Neuronal stem cell (in vitro differentiated cells): ENCODE results near the gene BCR.

Source experiments
- DNase-seq: peaks from one replicate; pipeline ENCODE4 v3.0.0-alpha.2; 2013; ENCODE audit warnings: low spot score
- H2AFZ ChIP-seq: one replicate; pipeline ENCODE4 v1.6.1; 2013; ENCODE audit warnings: mild to moderate bottlenecking, low read length, inconsistent platforms
- H2AK5ac ChIP-seq: 2 replicates; pipeline ENCODE4 v1.6.1; 2013; ENCODE audit warnings: low read depth, mild to moderate bottlenecking, inconsistent platforms, low read length, moderate library complexity, mixed read lengths
- H2BK120ac ChIP-seq: 2 replicates; pipeline ENCODE4 v1.6.1; 2013; ENCODE audit warnings: low read depth, mild to moderate bottlenecking, inconsistent platforms, low read length, moderate library complexity, mixed read lengths
- H2BK12ac ChIP-seq: one replicate; pipeline ENCODE4 v1.6.1; 2013; ENCODE audit warnings: low read length, inconsistent platforms
- H2BK15ac ChIP-seq: 2 replicates; pipeline ENCODE4 v1.6.1; 2013; ENCODE audit warnings: mild to moderate bottlenecking, low read length, inconsistent platforms, mixed read lengths
- H2BK5ac ChIP-seq: one replicate; pipeline ENCODE4 v1.6.1; 2013; ENCODE audit warnings: inconsistent platforms, mild to moderate bottlenecking, low read length, moderate library complexity
- H3K14ac ChIP-seq: one replicate; pipeline ENCODE4 v1.6.1; 2013; ENCODE audit warnings: low read length, inconsistent platforms
- H3K18ac ChIP-seq: 2 replicates; pipeline ENCODE4 v1.6.1; 2013; ENCODE audit warnings: low read length, inconsistent platforms
- H3K23ac ChIP-seq: 2 replicates; pipeline ENCODE4 v1.6.1; 2013; ENCODE audit warnings: low read depth, mild to moderate bottlenecking, mixed read lengths, low read length, inconsistent platforms; ENCODE audit not compliant: poor library complexity
- H3K27ac ChIP-seq: replicated peaks from 3 replicates; pipeline ENCODE4 v1.5.1; 2013; ENCODE audit warnings: low read length, inconsistent platforms
- H3K27me3 ChIP-seq, 3 experiments: 2 replicates each; pipeline ENCODE4 v1.6.1; 2013; ENCODE audit warnings: low read length in 3 of 3, mild to moderate bottlenecking in 2 of 3, inconsistent platforms in 1 of 3, low read depth in 1 of 3, mixed read lengths in 1 of 3, moderate library complexity in 1 of 3; ENCODE audit not compliant: control insufficient read depth in 3 of 3, insufficient read depth in 3 of 3
- H3K36me3 ChIP-seq, 2 donors: replicated peaks in 1 of 2; 2 replicates each; pipeline ENCODE4 v1.6.1; 2013; ENCODE audit warnings: low read length in 2 of 2; ENCODE audit not compliant: control insufficient read depth in 2 of 2, insufficient read depth in 2 of 2
- H3K4ac ChIP-seq: 2 replicates; pipeline ENCODE4 v1.6.1; 2013; ENCODE audit warnings: inconsistent platforms, mild to moderate bottlenecking, low read length, moderate library complexity
- H3K4me1 ChIP-seq, 2 donors: 1 replicate in 1 of 2; 2 replicates in 1 of 2; pipeline ENCODE4 v1.6.1; 2013; ENCODE audit warnings: low read length in 2 of 2, low read depth in 1 of 2; ENCODE audit not compliant: control insufficient read depth in 2 of 2, insufficient read depth in 1 of 2
- H3K4me2 ChIP-seq: one replicate; pipeline ENCODE4 v1.6.1; 2013; ENCODE audit warnings: mild to moderate bottlenecking, low read length, inconsistent platforms; ENCODE audit not compliant: insufficient read depth, poor library complexity, severe bottlenecking
- H3K4me3 ChIP-seq, 2 donors: 2 replicates each; pipeline ENCODE4 v1.5.1; 2013; ENCODE audit warnings: low read length in 2 of 2, mild to moderate bottlenecking in 2 of 2, inconsistent platforms in 1 of 2, moderate library complexity in 1 of 2
- H3K79me1 ChIP-seq: one replicate; pipeline ENCODE4 v1.6.1; 2013; ENCODE audit warnings: low read depth, mild to moderate bottlenecking, inconsistent platforms, low read length, moderate library complexity
- H3K9ac ChIP-seq: one replicate; pipeline ENCODE4 v1.6.1; 2013; ENCODE audit warnings: mild to moderate bottlenecking, low read depth, low read length, inconsistent platforms; ENCODE audit not compliant: poor library complexity
- H3K9me3 ChIP-seq, 2 donors: replicated peaks in 1 of 2; 2 replicates each; pipeline versions ENCODE3 to v1.6.1; 2013; ENCODE audit warnings: low read length in 2 of 2, mild to moderate bottlenecking in 2 of 2, inconsistent platforms in 1 of 2, low read depth in 1 of 2, mixed read lengths in 1 of 2, moderate library complexity in 1 of 2; ENCODE audit not compliant: control insufficient read depth in 2 of 2, insufficient read depth in 1 of 2
- H4K8ac ChIP-seq: one replicate; pipeline ENCODE4 v1.6.1; 2013; ENCODE audit warnings: low read depth, mild to moderate bottlenecking, inconsistent platforms, low read length, moderate library complexity
- H4K91ac ChIP-seq: one replicate; pipeline ENCODE4 v1.6.1; 2013; ENCODE audit warnings: low read length, low read depth, mild to moderate bottlenecking, inconsistent platforms; ENCODE audit not compliant: poor library complexity
- WGBS, 2 donors: extraction: QIAGEN DNeasy Blood & Tissue Kit; methylation state at CpG; one replicate each; pipeline ENCODE4 v1.1.7; 2013; ENCODE audit warnings: missing lambda C conversion rate in 2 of 2, mixed read lengths in 1 of 2; ENCODE audit not compliant: insufficient read length in 2 of 2, insufficient replicate concordance in 1 of 2; ENCODE audit errors: extremely low coverage in 2 of 2; 5-methylcytosine and 5-hydroxymethylcytosine counted together

The BCR gene

GRCh38 chr22:23158516-23159290 is 21.6 kb upstream of the BCR start:
- peak overlapping the region; percentile 82 for H2AK5ac ChIP-seq
- peak overlapping the region; percentile 86 for H3K23ac ChIP-seq
- no CpG with 5 or more reads among the region's 14 CpGs for WGBS, 2 donors
- H3K9me3 ChIP-seq, result no peaks in the 10 kb centered on the region
- no peak overlapping the region for H3K4me2 ChIP-seq
- H3K36me3 ChIP-seq, result peaks cover 0 to 39% of the 10 kb centered on the region in 2 donors
- H2BK5ac ChIP-seq, result peak overlapping the region; percentile 27
- H2BK120ac ChIP-seq, result no peak overlapping the region
- no peak overlapping the region for H3K27ac ChIP-seq
- no peak overlapping the region for H3K4me3 ChIP-seq
- H2BK12ac ChIP-seq, result peak overlapping the region; percentile 34
- H3K4me1 ChIP-seq, result peaks cover 0 to 13% of the 10 kb centered on the region in 2 donors
- H3K79me1 ChIP-seq, result no peaks in the 10 kb centered on the region
- H4K91ac ChIP-seq, result no peak overlapping the region
- no peaks in the 10 kb centered on the region for H3K27me3 ChIP-seq
- peak overlapping the region; percentile 68 for H3K4ac ChIP-seq
- peak overlapping the region; percentile 32 for H3K14ac ChIP-seq
- H4K8ac ChIP-seq, result no peak overlapping the region
- H2AFZ ChIP-seq, result no peak overlapping the region
- no peak for DNase-seq
- peak overlapping the region; percentile 71 for H3K18ac ChIP-seq
- peak overlapping the region; percentile 77 for H2BK15ac ChIP-seq
- peak overlapping the region; percentile 63 for H3K9ac ChIP-seq

DNA sequence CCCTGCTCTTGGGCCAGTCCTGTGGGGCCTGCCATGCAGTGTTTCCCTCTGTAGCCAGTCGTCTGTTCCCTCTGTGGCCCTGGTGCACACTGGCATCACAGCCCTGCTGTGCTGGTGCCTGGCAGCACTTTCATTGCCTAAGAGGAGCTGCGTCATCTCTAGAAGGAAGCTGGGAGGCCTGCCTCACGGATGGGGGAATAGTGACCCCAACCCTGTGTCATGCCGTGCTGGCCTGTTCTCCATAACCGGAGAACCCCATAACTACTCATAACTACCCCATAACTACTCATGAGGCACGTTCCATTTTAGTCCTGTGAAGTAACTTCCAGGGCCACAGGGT is 21.0 kb upstream of the BCR start:
- Histone ChIP-seq H3K27ac (no peak overlapping the region), H3K14ac (no peak overlapping the region)

GRCh38 chr22:23161029-23161428 is 19.3 kb upstream of the BCR start:
- Histone ChIP-seq H3K14ac (no peak overlapping the region), H3K36me3 (peaks cover 2 to 22% of the 10 kb centered on the region in 2 donors), H2BK5ac (no peak overlapping the region), H3K23ac (peak overlapping the region; percentile 86), H3K27ac (no peak overlapping the region), H3K27me3 (no peaks in the 10 kb centered on the region), H3K4ac (no peak overlapping the region), H2AFZ (no peak overlapping the region), H3K4me1 (peaks cover 2 to 9% of the 10 kb centered on the region in 2 donors), H3K79me1 (no peaks in the 10 kb centered on the region), H3K18ac (no peak overlapping the region), H2BK12ac (no peak overlapping the region), H2AK5ac (no peak overlapping the region), H4K8ac (no peak overlapping the region), H4K91ac (no peak overlapping the region), H3K9me3 (no peaks in the 10 kb centered on the region), H3K4me2 (no peak overlapping the region), H2BK120ac (no peak overlapping the region), H3K9ac (no peak overlapping the region), H2BK15ac (no peak overlapping the region), H3K4me3 (no peak overlapping the region)
- no CpG with 5 or more reads among the region's 4 CpGs for WGBS, 2 donors
- no peak for DNase-seq

More for the DNA sequence above, 21.0 kb upstream of the BCR start:
- Histone ChIP-seq H2BK120ac (no peak overlapping the region), H4K8ac (no peak overlapping the region), H3K36me3 (peaks cover 0 to 36% of the 10 kb centered on the region in 2 donors), H3K9ac (peak overlapping the region; percentile 63), H2BK15ac (peak overlapping the region; percentile 77), H3K4me3 (no peak overlapping the region), H3K9me3 (no peaks in the 10 kb centered on the region), H2AK5ac (peak overlapping the region; percentile 73), H3K79me1 (no peaks in the 10 kb centered on the region), H3K4ac (peak overlapping the region; percentile 68), H3K4me2 (no peak overlapping the region), H4K91ac (no peak overlapping the region), H3K23ac (peak overlapping the region; percentile 86), H2BK12ac (peak overlapping the region; percentile 34), H2AFZ (no peak overlapping the region), H2BK5ac (no peak overlapping the region), H3K27me3 (no peaks in the 10 kb centered on the region), H3K18ac (peak overlapping the region; percentile 71), H3K4me1 (peaks cover under 1 to 10% of the 10 kb centered on the region in 2 donors)
- no peak for DNase-seq
- WGBS, 2 donors, result no CpG with 5 or more reads among the region's 6 CpGs

DNA sequence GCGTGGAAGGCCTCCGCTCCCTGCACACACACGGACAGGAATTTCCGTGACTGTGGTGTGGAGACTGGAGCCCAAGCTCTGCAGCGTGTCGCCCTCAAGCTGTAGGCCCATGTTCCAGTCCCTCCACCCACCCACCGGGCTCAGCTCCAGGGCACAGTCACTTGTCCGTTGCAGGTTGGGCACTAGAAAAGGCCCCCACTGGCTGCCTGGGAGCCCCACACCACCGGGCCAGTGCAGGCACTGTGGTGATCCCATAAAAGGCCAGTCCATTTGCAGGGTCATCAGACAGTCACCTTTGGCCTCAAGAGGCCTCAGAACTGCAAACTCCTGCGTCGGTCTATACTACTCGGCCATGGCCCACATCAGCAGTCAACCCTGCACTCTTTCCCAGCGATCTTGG is 18.7 kb upstream of the BCR start:
- Histone ChIP-seq H3K9ac (peak overlapping the region; percentile 7), H2BK5ac (no peak overlapping the region), H2AK5ac (no peak overlapping the region), H3K27me3 (no peaks in the 10 kb centered on the region), H2BK12ac (peak overlapping the region; percentile 69), H4K91ac (no peak overlapping the region), H3K23ac (peak overlapping the region; percentile 86), H3K4ac (no peak overlapping the region), H3K36me3 (peaks cover 2 to 20% of the 10 kb centered on the region in 2 donors), H2BK15ac (no peak overlapping the region), H3K9me3 (no peaks in the 10 kb centered on the region), H3K4me2 (no peak overlapping the region), H3K14ac (no peak overlapping the region), H4K8ac (no peak overlapping the region), H2AFZ (no peak overlapping the region), H3K4me1 (peaks cover 2 to 11% of the 10 kb centered on the region in 2 donors), H3K79me1 (no peaks in the 10 kb centered on the region), H2BK120ac (no peak overlapping the region), H3K27ac (no peak overlapping the region), H3K4me3 (no peak overlapping the region), H3K18ac (no peak overlapping the region)
- WGBS, 2 donors, result no CpG with 5 or more reads among the region's 13 CpGs
- DNase-seq, result no peak
